ENCODE results near the gene ETS2.
"Not testable (repeated sequence)": the region's sequence is repeated elsewhere in the genome, so short reads cannot be mapped to it uniquely, and the experiment has no call there.

Gene ETS2

DNA sequence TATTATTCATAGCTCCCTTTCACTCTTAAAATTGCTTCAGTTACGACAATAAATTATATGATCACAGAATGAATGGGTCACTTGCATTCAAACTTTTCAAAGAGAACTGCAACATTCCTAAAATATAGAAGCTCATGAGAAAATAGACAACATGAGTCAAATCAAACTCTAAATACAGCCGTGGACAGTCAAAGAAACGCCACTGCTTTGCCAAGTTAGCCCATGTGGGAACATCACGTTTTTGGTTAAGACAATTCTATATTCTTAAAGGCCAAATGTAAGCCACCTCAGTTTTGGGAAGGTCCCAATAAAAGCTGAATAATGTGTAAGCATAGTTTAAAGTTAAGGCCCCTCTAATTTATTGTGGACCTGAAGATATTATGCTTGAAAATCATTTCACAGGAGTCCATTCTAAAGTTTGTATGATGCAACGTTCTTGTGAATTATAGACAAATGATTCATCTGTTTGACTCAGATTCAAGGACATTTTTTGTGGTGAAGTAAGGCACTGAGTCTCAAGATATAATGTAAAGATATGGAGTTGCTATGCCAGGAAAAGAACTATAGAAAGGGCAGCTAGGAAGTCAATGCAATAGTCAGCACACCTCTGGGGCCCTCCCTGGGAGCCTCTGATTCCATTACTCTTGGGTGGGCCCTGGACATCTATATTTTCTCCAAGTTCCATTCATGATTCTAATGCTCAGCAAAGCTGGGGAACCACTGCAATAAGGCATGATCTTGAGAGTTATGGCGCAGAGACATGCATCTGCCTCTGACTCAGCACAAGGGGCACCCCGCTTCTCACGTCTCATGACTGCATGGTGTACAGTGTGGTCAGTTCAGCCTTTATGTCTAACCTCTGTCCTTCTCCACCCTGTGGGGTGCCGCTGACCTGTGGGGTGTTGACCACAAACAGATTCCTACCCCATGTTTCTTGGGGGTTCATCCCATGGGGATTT lies 33.9 kb downstream of the ETS2 start:
- DNase-seq (ENCODE audit: low read depth): no peak

- DNase-seq (ENCODE audit: low read depth): no peak
Observed at GRCh38 chr21:38840456-38841300, 34.9 kb downstream of the ETS2 start.

GRCh38 chr21:38841472-38841871 lies 35.7 kb downstream of the ETS2 start:
- no peak for DNase-seq (ENCODE audit: low read depth)

GRCh38 chr21:38842079-38842478 lies 36.4 kb downstream of the ETS2 start:
- DNase-seq (ENCODE audit: low read depth): no peak

GRCh38 chr21:38843379-38843778 lies 37.6 kb downstream of the ETS2 start:
- no peak for DNase-seq (ENCODE audit: low read depth)

- no peak for DNase-seq (ENCODE audit: low read depth)
Observed at GRCh38 chr21:38843806-38844503, 38.2 kb downstream of the ETS2 start.

DNA sequence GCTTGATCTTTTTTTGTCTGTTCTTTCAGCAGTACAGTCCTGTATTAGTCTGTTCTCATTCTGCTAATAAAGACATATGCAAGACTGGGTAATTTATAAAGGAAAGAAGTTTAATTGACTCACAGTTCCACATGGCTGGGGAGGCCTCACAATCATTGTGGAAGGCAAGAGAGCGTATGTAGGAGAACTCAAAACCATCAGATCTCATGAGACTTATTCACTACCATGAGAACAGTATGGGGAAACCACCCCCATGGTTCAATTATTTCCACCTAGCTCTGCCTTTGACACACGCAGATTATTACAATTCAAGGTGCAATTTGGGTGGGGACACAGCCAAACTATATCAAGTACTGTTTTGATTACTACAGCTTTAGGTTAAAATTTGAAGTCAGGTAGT lies 39.6 kb downstream of the ETS2 start:
- not testable (repeated sequence) for DNase-seq (ENCODE audit: low read depth)

DNA sequence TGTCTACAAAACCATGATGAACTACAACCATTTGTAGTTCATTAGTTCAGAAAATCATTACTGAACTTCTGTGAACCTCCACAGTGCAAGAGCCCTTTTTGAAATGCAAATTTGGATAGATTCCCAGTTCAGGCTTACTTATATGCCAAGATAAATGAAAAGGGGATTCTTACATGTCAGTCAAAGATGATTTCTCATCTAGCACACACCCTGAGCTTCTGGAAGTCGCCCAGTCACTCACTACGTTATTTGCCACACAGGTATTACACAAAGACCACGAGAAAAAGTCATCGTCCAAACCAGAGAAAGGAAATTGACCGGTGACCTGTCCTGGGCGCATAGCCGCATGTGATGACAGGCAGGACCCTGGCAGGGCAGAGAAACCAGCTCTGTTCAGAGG lies 41.8 kb downstream of the ETS2 start:
- no peak for DNase-seq (ENCODE audit: low read depth)

- DNase-seq (ENCODE audit: low read depth): no peak
Observed at GRCh38 chr21:38848187-38848609, 42.5 kb downstream of the ETS2 start.

- no peak for DNase-seq (ENCODE audit: low read depth)
Observed at GRCh38 chr21:38849776-38850175, 44.0 kb downstream of the ETS2 start.

GRCh38 chr21:38850277-38850951 lies 44.7 kb downstream of the ETS2 start:
- no peak for DNase-seq (ENCODE audit: low read depth)

- no peak for DNase-seq (ENCODE audit: low read depth)
Observed at GRCh38 chr21:38851101-38851500, 45.4 kb downstream of the ETS2 start.

GRCh38 chr21:38852278-38852677 lies 46.5 kb downstream of the ETS2 start:
- no peak for DNase-seq (ENCODE audit: low read depth)

- no peak for DNase-seq (ENCODE audit: low read depth)
Observed at GRCh38 chr21:38852708-38853107, 47.0 kb downstream of the ETS2 start.

DNA sequence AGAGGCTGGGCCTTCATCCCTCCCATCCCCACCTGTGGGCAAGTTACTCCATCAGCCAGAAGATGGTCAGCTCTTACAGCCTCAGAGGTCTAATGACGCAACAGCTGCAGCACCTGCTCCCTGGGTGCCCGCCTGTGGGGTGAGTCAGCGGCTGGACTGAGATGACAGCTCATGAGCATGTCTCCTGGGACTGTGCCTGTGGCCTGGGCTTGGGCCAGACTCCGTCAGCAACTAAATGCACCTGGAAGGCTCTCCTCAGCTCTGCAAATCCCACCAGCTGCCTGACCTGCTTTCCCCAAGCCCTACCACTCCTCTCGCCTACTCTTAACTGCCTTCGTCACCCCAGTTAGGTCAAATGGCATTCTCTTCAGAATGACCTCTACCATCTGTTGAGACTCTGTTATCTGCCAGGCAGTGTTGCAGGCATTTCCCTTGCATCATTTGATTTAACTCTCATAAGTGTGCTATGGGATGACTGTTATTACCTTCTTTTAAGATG lies 47.7 kb downstream of the ETS2 start:
- DNase-seq (ENCODE audit: low read depth): no peak

- no peak for DNase-seq (ENCODE audit: low read depth)
Observed at GRCh38 chr21:38857152-38857825, 51.6 kb downstream of the ETS2 start.

- DNase-seq (ENCODE audit: low read depth): no peak
Observed at GRCh38 chr21:38858026-38858811, 52.5 kb downstream of the ETS2 start.

- DNase-seq (ENCODE audit: low read depth): no peak
Observed at GRCh38 chr21:38858812-38859205, 53.1 kb downstream of the ETS2 start.

GRCh38 chr21:38859852-38860251 lies 54.1 kb downstream of the ETS2 start:
- no peak for DNase-seq (ENCODE audit: low read depth)

GRCh38 chr21:38861056-38861455 lies 55.3 kb downstream of the ETS2 start:
- DNase-seq (ENCODE audit: low read depth): no peak

Measured in activated T-cell treated with anti-CD3 and anti-CD28 coated beads for 24 hours (primary cell).